ENCODE results near the gene LHB.

The LHB gene

GRCh38 chr19:48975947-48976847 is 40.7 kb downstream of the LHB start:
- DNase-seq (ENCODE audit: low read depth in 2 of 2) = no peak

- DNase-seq (ENCODE audit: low read depth in 2 of 2) = peak; percentile 62 to 70
Observed at GRCh38 chr19:48970923-48971395, 45.9 kb downstream of the LHB start.

GRCh38 chr19:48970139-48970766 is 46.6 kb downstream of the LHB start:
- DNase-seq (ENCODE audit: low read depth in 2 of 2) = no peak

GRCh38 chr19:48969276-48970138 is 47.4 kb downstream of the LHB start:
- DNase-seq (ENCODE audit: low read depth in 2 of 2) = no peak

GRCh38 chr19:48968813-48969218 is 48.1 kb downstream of the LHB start:
- DNase-seq (ENCODE audit: low read depth in 2 of 2) = no peak

GRCh38 chr19:48968179-48968661 is 48.7 kb downstream of the LHB start:
- DNase-seq (ENCODE audit: low read depth in 2 of 2) = no peak

GRCh38 chr19:48967346-48968178 is 49.3 kb downstream of the LHB start:
- DNase-seq (ENCODE audit: low read depth in 2 of 2) = no peak

- no peak for DNase-seq (ENCODE audit: low read depth in 2 of 2)
Observed at GRCh38 chr19:48966541-48967345, 50.1 kb downstream of the LHB start.

Measured in activated CD8-positive, alpha-beta memory T cell treated with anti-CD3 and anti-CD28 coated beads for 4 hours (primary cell).